GM23338 (cell line): ENCODE measurements around the gene OR51V1. TPM values are rescaled to one million over a fixed set of nuclear protein-coding genes. Genes with fewer than 3 reads are reported as not detected.

Experiments used
- STAT1 ChIP-seq: IDR thresholded peaks from one replicate; pipeline ENCODE4 v1.6.1; 2016; ENCODE audit warnings: antibody characterized with exemption; ENCODE audit not compliant: unreplicated experiment
- ZNF462 ChIP-seq: fragments of 250-450 bp; sonication (Bioruptor Pico); IDR thresholded peaks from 2 replicates; pipeline ENCODE4 v1.5.0; 2020; ENCODE audit warnings: mild to moderate bottlenecking, moderate library complexity
- polyA plus RNA-seq: library from polyadenylated mRNA; unstranded; fragments of >200 nt; fragmentation: Nextera tagmentation; extraction: Ambion mirVana; gene quantifications from 2 replicates; pipeline ENCODE4 v1.2.1, GENCODE V29; 2016
- total RNA-seq: library from RNA; depleted of rRNA; stranded (reverse); fragments of >200 nt; shearing (Covaris generic); gene quantifications from 2 replicates; pipeline ENCODE4 v1.2.3, GENCODE V29; 2014; rRNA removed

Gene OR51V1
- total and polyA plus RNA-seq, 2 experiments from 2014 or later, result not detected

GRCh38 chr11:5151713-5152153 lies 48.7 kb downstream of the OR51V1 start (continued):
- TF ChIP-seq ZNF462 (CRISPR knock-in tag), result no peak
- no peak for TF ChIP-seq STAT1

Other genes starting within 250 kb of the OR51V1 start
- not detected in 2 replicates for gene OR51A2, start 245.0 kb downstream of the OR51V1 start, total RNA-seq
- not detected in 2 replicates for gene OR51A2, start 245.0 kb downstream of the OR51V1 start, polyA plus RNA-seq
- gene OR51L1, start 205.8 kb downstream of the OR51V1 start, total RNA-seq, result not detected in 2 replicates
- gene OR51L1, start 205.8 kb downstream of the OR51V1 start, polyA plus RNA-seq, result not detected in 2 replicates
- gene OR52J3, start 154.2 kb downstream of the OR51V1 start, total RNA-seq, result not detected in 2 replicates
- gene OR52J3, start 154.2 kb downstream of the OR51V1 start, polyA plus RNA-seq, result not detected in 2 replicates
- not detected in 2 replicates for gene OR52E2, start 141.1 kb downstream of the OR51V1 start, total RNA-seq
- gene OR52E2, start 141.1 kb downstream of the OR51V1 start, polyA plus RNA-seq, result not detected in 2 replicates
- not detected in 2 replicates for gene OR52E1, start 131.1 kb downstream of the OR51V1 start, total RNA-seq
- gene OR52E1, start 131.1 kb downstream of the OR51V1 start, polyA plus RNA-seq, result not detected in 2 replicates
- 0.24 and 0.39 TPM in 2 replicates for gene OR52A5, start 62.3 kb downstream of the OR51V1 start, total RNA-seq
- gene OR52A5, start 62.3 kb downstream of the OR51V1 start, polyA plus RNA-seq, result 0.05 and 0.11 TPM in 2 replicates
- 4.3 and 4.4 TPM in 2 replicates for gene OR52A1, start 45.9 kb downstream of the OR51V1 start, total RNA-seq
- 0.73 and 0.82 TPM in 2 replicates for gene OR52A1, start 45.9 kb downstream of the OR51V1 start, polyA plus RNA-seq
- not detected in 2 replicates for gene HBB, start 26.4 kb upstream of the OR51V1 start, total RNA-seq
- gene HBB, start 26.4 kb upstream of the OR51V1 start, polyA plus RNA-seq, result not detected in 2 replicates
- not detected in 2 replicates for gene HBD, start 33.8 kb upstream of the OR51V1 start, total RNA-seq
- not detected in 2 replicates for gene HBD, start 33.8 kb upstream of the OR51V1 start, polyA plus RNA-seq
- gene HBG1, start 49.2 kb upstream of the OR51V1 start, total RNA-seq, result not detected in 2 replicates
- not detected in 2 replicates for gene HBG1, start 49.2 kb upstream of the OR51V1 start, polyA plus RNA-seq
- gene HBG2, start 54.1 kb upstream of the OR51V1 start, total RNA-seq, result not detected in 2 replicates
- not detected in 2 replicates for gene HBG2, start 54.1 kb upstream of the OR51V1 start, polyA plus RNA-seq
- gene HBE1, start 69.3 kb upstream of the OR51V1 start, total RNA-seq, result 1.0 TPM in 1 of 2 replicates, not detected in the other
- gene HBE1, start 69.3 kb upstream of the OR51V1 start, polyA plus RNA-seq, result not detected in 2 replicates
- gene OR51B4, start 101.3 kb upstream of the OR51V1 start, total RNA-seq, result not detected in 2 replicates
- not detected in 2 replicates for gene OR51B4, start 101.3 kb upstream of the OR51V1 start, polyA plus RNA-seq
- not detected in 2 replicates for gene OR51B2, start 123.6 kb upstream of the OR51V1 start, total RNA-seq
- not detected in 2 replicates for gene OR51B2, start 123.6 kb upstream of the OR51V1 start, polyA plus RNA-seq
- not detected in 2 replicates for gene OR51B5, start 142.8 kb upstream of the OR51V1 start, total RNA-seq
- not detected in 2 replicates for gene OR51B5, start 142.8 kb upstream of the OR51V1 start, polyA plus RNA-seq
- gene OR51B6, start 150.8 kb upstream of the OR51V1 start, total RNA-seq, result not detected in 2 replicates
- gene OR51B6, start 150.8 kb upstream of the OR51V1 start, polyA plus RNA-seq, result not detected in 2 replicates
- 0.03 and 0.35 TPM in 2 replicates for gene OR51M1, start 183.1 kb upstream of the OR51V1 start, total RNA-seq
- not detected in 2 replicates for gene OR51M1, start 183.1 kb upstream of the OR51V1 start, polyA plus RNA-seq
- not detected in 2 replicates for gene OR51Q1, start 221.4 kb upstream of the OR51V1 start, total RNA-seq
- gene OR51Q1, start 221.4 kb upstream of the OR51V1 start, polyA plus RNA-seq, result not detected in 2 replicates
- gene OR51I1, start 240.8 kb upstream of the OR51V1 start, total RNA-seq, result 1.1 TPM in 1 of 2 replicates, not detected in the other
- not detected in 2 replicates for gene OR51I1, start 240.8 kb upstream of the OR51V1 start, polyA plus RNA-seq
- gene OR51I2, start 248.6 kb upstream of the OR51V1 start, total RNA-seq, result not detected in 2 replicates
- not detected in 2 replicates for gene OR51I2, start 248.6 kb upstream of the OR51V1 start, polyA plus RNA-seq